Esophagus muscularis mucosa (tissue), 4 donors: ENCODE measurements around the gene GALNT18.

ENCODE experiments used
- CTCF ChIP-seq, 3 experiments: fragments of 200-600 bp in 2 of 3; fragments of 450-650 bp in 1 of 3; sonication (generic) in 2 of 3; IDR thresholded peaks; one replicate each; pipeline ENCODE4 v1.5.1; 2017 to 2019; ENCODE audit warnings: antibody characterized with exemption in 3 of 3, mild to moderate bottlenecking in 2 of 3, moderate library complexity in 1 of 3
- EP300 ChIP-seq: sonication (generic); formaldehyde crosslinking; IDR thresholded peaks from one replicate; pipeline ENCODE4 v1.6.1; 2017; ENCODE audit warnings: antibody characterized with exemption
- POLR2A ChIP-seq: fragments of 450-650 bp; IDR thresholded peaks from one replicate; pipeline ENCODE4 v1.6.1; 2017; ENCODE audit warnings: antibody characterized with exemption, moderate library complexity, mild to moderate bottlenecking, low read depth
- POLR2AphosphoS5 ChIP-seq, 2 donors: sonication (generic); formaldehyde crosslinking; IDR thresholded peaks; one replicate each; pipeline ENCODE4 v1.6.1; 2017; ENCODE audit warnings: antibody characterized with exemption in 2 of 2

DNA sequence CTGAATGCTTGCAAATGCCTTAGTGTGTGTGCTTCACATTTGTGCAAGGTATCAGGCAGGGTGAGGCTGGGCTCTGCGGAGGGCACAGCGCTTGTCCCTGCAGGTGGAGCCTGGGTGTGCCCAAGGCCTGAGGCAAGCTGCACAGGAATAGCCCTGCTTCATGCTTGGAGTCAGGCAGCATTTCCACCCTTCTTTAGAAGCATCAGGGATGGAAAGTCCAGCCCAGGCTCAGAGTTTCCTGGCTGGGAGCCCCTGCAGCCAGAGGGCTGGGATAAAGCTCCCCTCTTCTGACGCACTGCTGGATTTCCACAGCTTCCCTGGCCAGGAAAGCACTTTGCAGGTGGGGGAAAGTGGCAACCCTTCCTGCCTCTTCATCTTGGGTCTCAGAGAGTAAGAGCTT, 63.4 kb downstream of the GALNT18 start:
- TF ChIP-seq CTCF (IDR thresholded peaks at IDR 0.05): no peak
- no peak for TF ChIP-seq POLR2A
- no peak for TF ChIP-seq POLR2AphosphoS5 (IDR thresholded peaks at IDR 0.05)
- TF ChIP-seq EP300: no peak
